ENCODE data around the gene GNA12. TPM values are rescaled to one million over a fixed set of nuclear protein-coding genes. Genes with fewer than 3 reads are reported as not detected.

Gene GNA12
- total and polyA plus RNA-seq, 9 of the 15 experiments (the other 6 are each of a cell fraction or from before 2014, with no cell fraction given) = 0.65 to 32.7 (median 9.6) TPM

- TF ChIP-seq CEBPZ (IDR thresholded peaks at IDR 0.05; ENCODE audit: borderline replicate concordance, low read depth, low read length) (no peak), PTTG1 (tag; IDR thresholded peaks at IDR 0.05; ENCODE audit: low read depth) (no peak), TAF7 (tag; IDR thresholded peaks at IDR 0.05) (no peak), TBL1XR1 (IDR thresholded peaks at IDR 0.05; ENCODE audit: low read length in 2 of 2) (0 out of 4 replicates have a peak, but pooled peaks of 1 of the 2 experiments have one; percentile 28), HMGN3 (IDR thresholded peaks at IDR 0.05; ENCODE audit: borderline replicate concordance, extremely low read depth, insufficient read length, low read depth, low read length) (peak; percentile 19), HNRNPL (IDR thresholded peaks at IDR 0.05; ENCODE audit: low read depth, low read length) (peak; percentile 33; the same call in 1 of the 2 replicates), ZNF212 (CRISPR knock-in tag; IDR thresholded peaks at IDR 0.05) (no peak), RBM17 (IDR thresholded peaks at IDR 0.05; ENCODE audit: borderline replicate concordance, low read depth, low read length) (no peak), MLLT1 (IDR thresholded peaks at IDR 0.05) (no peak), BHLHE40 (IDR thresholded peaks at IDR 0.05; ENCODE audit: low read length) (peak; percentile 79), ZNF79 (CRISPR knock-in tag; IDR thresholded peaks at IDR 0.05; ENCODE audit: low read depth) (no peak), USF1 (CRISPR knock-in tag; IDR thresholded peaks at IDR 0.05) (peak; percentile 84), PHTF2 (CRISPR knock-in tag; IDR thresholded peaks at IDR 0.05) (no peak), ILF3 (IDR thresholded peaks at IDR 0.05; ENCODE audit: borderline replicate concordance) (no peak), STAG1 (CRISPR knock-in tag; IDR thresholded peaks at IDR 0.05; ENCODE audit: borderline replicate concordance) (peak; percentile 78; the same call in 1 of the 2 replicates), SAFB (IDR thresholded peaks at IDR 0.05; ENCODE audit: borderline replicate concordance, low read depth, low read length) (no peak), RFX1 (IDR thresholded peaks at IDR 0.05) (no peak), ZFP91 (CRISPR knock-in tag; IDR thresholded peaks at IDR 0.05) (no peak), ZNF696 (CRISPR knock-in tag; conservative IDR thresholded peaks at IDR 0.05) (no peak), SRF (CRISPR knock-in tag; IDR thresholded peaks at IDR 0.05) (no peak), MXI1 (IDR thresholded peaks at IDR 0.05; ENCODE audit: low read depth, low read length) (no peak)
Measured at GRCh38 chr7:2709553-2710285, 134.4 kb downstream of the GNA12 start (continued).

Data from K562 (cell line).